Fibroblast of the conjunctiva (primary cell): ENCODE measurements around the gene HNRNPM.
A peak's percentile ranks its signal among the peaks of the same experiment; 100 is the strongest.
"Not testable (repeated sequence)": the region's sequence is repeated elsewhere in the genome, so short reads cannot be mapped to it uniquely, and the experiment has no call there.

Experiments
- DNase-seq: peaks from one replicate; pipeline ENCODE4 v3.0.0-alpha.2; 2010; ENCODE audit warnings: low read depth

The HNRNPM gene

DNA sequence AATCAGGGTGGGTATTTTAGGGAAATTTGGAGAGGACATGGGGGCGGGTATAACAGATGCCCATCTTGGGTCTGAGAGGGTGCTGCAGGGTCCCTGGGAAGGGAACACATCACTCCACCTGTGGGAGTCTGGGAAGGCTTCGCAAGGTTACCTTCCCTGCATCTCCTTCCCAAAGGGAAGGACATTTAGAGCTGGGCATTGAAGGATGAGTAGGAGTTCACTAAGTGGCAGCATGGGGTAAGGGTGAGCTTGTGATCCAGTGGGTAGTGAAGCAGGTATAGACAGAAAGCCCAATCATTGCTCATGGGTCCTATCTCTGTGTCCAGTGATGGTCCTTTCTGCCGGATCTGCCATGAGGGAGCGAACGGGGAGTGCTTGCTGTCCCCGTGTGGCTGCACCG, 18.5 kb upstream of the HNRNPM start:
- DNase-seq, result no peak

DNA sequence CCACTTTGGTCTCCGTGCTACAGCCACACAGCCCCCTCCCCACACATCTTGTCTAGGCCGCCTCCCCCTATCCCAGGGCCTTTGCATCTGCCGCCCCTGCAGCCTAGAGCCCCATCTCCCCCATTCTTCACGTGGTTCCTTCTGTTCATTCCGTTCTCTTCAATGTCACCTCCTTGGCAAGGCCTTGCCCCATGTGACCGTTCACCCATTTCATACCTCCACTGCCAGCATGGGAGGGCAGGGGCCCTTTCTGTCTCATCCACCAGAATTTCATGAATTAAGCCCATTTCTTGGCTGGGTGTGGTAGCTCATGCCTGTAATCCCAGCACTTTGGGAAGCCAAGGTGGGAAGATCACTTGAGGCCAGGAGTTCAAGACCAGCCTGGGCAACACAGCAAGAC, 15.7 kb upstream of the HNRNPM start:
- DNase-seq, result no peak

DNA sequence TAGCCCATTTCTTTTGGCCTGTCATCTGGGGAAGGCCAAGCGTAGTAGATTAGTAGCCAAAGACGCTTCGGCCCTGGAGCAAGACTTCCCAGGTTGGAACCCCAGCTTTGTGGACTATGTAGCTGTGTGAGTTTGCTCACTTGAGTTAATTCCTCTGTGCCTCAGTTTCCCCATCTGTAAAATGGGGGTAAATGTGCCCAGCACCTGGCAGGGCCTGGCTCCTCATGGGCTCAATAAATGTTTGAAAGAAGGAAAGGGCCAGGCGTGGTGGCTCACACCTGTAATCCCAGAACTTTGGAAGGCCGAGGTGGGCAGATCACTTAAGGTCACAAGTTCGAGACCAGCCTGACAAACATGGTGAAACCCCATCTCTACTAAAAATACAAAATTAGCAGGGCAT, 14.9 kb upstream of the HNRNPM start:
- DNase-seq, result no peak

DNA sequence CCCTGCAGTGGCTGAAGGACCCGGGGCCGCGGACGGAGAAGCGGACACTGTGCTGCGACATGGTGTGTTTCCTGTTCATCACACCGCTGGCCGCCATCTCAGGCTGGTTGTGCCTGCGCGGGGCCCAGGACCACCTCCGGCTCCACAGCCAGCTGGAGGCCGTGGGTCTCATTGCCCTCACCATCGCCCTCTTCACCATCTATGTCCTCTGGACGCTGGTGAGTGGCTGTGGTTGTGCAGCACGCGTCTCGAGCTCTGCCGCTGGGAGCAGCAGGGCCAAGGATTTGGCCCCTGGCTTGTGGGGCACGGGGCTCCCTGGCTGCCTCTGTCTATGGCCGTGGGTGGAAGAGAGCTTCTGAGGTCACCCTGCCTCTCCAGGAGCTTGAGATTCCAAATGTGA, 14.1 kb upstream of the HNRNPM start:
- no peak for DNase-seq

DNA sequence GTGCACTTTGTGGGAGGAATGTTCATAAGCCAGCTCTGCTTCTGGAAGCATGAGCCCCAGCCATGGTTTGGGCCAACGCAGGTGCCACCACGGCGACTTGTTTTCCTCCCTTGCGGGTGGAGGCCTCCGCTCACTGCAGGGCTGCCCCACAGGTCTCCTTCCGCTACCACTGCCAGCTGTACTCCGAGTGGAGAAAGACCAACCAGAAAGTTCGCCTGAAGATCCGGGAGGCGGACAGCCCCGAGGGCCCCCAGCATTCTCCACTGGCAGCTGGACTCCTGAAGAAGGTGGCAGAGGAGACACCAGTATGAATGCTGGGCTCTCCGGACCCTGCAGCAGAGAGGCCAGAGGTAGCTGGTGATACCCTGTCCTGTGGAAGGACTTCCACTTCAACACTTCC, 6.5 kb upstream of the HNRNPM start:
- DNase-seq, result no peak

DNA sequence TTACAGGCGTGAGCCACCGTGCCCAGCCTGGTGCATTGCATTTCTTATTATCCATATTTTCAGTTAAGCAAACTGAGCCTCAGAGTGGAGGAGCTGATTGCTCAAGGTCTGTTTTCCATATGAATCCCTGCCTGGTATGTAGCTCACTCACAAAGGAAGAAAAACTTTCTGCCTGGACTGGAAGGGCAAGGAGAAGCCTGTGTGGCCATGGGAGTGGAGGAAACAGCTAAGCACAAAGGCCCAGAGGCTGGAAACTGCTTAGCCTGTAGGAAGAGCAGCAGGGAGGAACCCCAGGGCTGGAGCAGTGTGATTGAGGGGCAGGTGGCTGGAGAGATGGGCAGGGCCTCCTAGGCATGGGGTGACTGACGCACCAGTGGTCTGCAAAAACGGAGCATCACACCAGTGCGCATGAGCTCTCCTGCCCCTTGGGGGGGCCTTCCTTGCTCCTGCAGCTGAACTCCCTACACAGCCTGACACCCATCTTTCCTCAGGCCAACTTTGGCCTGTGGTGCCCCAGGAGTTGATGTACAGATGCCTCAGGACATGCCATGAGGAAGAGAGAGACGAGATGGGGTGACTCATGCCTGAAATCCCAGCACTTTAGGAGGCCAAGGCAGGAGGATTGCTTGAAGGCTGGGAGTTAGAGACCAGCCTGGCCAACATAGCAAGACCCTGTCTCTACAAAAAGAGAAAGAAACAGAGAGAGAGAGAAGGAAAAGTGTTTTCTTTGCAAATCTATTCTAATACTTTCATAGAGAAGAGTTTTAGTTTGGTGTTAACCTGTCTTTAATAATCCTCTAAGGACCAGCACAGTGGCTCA, 2.8 kb upstream of the HNRNPM start:
- no peak for DNase-seq

DNA sequence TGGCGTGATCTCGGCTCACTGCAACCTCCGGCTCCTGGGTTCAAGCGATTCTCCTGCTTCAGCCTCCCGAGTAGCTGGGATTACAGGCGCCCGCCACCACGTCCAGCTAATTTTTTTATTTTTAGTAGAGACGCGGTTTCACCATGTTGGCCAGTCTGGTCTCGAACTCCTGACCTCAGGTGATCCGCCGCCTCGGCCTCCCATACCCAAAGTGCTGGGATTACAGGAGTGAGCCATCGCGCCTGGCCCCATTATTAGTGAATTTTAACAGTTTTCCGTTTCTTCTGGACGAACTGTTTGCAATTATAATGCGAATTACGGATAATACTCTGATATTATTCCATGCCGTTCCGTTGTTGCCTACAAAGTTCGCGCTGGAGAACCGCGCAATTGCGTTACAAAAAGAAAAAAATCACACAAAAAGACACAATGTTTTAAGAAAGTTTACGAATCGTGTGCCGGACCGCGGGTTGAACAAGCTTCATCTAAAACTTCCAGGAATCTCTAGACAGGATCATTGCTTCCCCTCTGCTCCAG, 567 bp upstream of the HNRNPM start:
- DNase-seq, result not testable (repeated sequence)

DNA sequence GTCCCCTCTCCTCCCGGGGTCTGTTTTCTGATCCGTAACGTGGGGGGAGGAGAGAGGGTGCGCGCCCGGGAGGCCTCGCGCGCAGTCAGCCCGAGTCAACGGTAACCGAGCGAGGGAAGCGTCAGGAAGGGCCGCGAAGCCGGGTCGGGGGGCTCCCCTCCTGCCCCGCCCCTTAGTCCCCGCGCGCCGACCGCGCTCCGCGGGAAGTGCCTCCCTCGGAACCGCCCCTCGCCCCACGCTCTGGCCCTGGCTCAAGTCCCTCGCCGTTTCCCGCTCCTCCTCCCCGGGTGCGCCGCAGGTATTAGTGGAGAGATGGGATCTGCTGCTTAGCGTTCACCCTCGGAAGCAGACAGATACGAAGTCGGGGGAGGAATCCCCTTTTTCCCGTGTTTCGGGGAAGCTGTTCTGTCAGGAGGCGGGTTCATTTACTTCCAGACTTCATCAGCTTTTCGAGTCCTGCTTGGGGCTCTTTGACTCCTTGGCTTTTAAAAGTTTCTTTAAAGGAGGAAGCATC, 770 bp downstream of the HNRNPM start:
- no peak for DNase-seq

DNA sequence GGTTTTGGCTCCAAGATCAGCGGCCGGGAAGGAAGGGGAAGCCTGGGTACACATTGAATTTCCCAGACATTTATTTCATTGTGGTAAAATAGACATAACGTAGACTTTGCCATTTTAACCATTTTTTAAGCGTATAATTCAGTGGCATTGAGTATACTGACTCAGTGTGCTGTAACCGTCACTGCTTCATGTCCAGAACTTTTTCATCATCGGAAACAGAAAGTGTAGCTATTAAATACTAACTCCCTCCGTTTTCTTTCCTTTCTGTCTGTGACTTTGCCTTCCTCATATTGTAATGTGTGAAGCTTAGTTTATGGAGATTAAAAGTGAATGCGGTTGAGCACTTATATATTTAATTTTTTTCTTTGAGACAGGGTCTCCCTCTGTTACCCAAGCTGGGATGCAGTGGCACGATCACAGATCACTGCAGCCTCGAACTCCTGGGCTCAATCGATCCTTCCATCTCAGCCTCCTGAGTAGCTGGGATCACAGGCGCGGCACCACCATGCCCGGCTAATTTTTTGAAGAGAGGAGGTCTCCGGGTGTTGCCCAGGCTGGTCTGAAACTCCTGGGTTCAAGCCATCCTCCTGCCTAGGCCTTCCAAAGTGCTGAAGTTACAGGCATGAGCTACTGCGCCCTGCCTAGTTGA, 1.4 kb downstream of the HNRNPM start:
- no peak for DNase-seq

DNA sequence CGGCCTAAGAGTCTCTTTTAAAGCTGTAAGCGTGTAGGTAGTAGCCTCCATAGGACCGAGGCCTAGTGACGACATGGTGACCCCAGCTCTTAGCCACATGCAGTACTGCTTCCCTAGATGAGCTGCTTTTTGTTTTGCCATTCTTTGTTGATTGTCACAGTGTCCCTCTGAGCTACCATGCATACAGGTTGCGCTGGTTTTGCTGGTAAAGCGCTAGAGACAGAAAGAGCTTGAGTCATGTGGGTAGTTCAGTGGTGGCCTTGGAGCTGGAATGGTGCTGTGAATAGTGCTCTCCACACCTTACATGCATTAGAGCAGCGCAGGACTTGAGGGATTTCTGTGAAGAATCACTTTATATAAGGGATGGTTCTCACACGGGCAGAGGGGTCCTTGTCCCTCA, 5.1 kb downstream of the HNRNPM start:
- no peak for DNase-seq

DNA sequence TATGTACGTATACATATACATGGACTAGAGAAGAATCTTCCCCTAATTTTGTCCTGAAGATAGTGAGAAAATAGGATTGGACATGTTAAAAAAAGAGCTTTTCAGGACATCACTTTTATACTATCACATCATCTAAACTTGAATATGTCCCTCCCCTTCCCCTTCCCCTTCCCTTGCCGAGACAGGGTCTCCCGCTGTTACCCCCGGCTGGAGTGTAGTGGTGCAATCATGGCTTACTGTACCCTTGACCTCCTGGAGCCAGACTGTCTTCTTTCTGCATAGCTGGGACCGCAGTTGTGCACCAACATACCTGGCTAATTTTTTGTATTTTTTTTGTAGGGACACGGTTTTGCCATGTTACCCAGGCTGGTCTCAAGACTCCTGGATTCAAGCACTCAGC, 6.6 kb downstream of the HNRNPM start:
- no peak for DNase-seq

DNA sequence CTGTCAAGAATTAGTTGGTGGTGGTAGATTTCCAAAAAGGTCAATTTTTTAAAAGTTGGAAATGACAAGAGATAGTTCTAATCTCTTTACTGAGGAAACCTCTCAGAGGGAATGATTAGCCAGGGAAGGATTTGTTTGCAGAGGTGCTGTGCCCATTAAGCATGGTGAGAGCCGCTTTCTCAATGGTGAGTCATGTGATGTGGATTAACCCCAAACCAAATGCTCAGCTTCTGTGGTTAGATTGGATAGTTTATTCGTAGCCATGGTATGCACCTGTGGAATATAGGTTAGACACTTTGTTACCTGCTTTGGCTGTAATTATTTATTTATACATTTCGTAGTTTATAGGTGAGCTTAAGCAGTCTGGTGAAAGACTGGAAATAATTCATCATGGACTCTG, 7.1 kb downstream of the HNRNPM start:
- DNase-seq, result no peak

DNA sequence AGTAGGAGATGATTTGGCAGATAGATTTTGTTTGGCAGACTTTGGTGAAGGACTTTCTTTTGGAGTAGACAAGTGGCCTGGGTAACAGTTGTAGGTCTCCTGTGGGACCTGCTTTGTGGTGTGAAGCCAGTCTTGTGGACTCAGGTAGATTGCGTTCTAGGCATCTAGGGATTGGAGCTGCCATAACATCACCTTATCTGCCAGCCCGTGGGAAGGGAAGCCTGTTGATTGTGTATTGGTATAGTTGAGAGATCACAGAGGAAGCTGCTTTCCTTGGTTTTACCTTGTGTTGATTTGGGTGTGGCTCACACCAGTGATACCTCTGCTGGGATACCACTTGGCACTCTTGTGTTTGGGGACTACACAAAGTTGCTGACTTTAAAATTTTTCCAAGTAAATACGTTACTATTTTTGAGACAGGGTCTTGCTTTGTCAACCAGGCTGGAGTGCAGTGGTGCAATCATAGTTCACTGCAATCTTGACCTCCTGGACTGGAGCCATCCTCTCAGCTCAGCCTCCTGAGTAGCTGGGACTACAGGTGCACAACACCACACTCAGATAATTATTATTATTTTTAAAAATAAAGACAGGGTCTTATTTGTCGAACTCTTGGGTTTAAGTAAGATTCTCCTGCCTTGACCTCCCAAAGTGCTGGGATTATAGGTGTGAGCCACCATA, 7.8 kb downstream of the HNRNPM start:
- no peak for DNase-seq

DNA sequence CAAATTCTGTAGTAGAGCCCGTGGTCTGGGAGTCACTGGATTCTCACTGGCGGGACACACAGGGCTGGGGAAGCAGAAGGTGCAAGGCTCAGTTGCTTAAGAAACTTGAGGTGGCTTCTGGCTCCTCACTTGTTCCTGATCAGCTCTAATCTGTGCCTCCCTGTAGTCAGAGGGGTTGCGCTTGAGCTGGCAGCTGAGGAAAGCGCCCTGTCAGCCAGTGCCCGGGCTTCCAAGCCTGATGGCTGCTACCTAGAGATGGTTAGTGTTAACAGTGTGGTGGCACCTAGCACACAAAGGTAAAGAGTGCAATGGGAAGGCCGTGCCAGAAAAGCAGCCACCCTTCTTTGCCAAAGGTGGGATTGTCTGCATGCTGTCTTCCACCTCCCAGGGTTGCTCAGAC, 8.8 kb downstream of the HNRNPM start:
- DNase-seq, result no peak

DNA sequence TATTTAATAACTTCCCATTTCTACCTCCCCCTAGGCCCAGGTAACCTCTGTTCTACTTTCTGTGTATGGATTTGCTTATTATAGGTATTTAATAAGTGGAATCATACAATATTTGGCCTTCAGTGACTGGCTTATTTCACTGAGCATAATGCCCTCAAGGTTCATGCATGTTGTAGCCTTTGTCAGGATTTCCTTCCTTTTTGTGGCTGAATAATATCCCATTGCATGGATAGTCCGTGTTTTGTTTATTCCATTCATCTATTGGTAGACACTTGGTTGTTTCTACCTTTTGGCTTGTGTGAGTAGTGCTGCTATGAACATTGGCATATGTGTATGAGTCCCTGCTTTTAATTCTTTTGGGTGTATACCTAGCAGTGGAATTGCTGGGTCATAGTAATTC, 9.4 kb downstream of the HNRNPM start:
- DNase-seq, result no peak

DNA sequence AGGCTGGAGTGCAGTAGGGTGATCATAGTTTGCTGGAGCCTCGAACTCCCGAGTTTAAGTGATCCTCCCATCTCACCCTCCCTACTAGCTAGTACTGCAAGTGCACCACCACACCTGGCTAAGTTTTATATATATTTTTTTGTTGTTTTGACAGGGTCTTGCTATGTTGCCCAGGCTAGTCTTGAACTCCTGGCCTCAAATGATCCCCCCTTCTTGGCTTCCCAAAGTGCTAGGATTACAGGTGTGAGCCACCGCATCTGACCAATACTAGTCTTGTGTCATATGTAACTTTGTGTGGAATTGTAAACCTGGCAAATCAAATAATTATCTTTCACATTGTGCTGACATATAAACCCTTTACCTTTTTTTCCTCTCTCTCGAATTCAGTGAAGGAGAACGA, 10.2 kb downstream of the HNRNPM start:
- no peak for DNase-seq

DNA sequence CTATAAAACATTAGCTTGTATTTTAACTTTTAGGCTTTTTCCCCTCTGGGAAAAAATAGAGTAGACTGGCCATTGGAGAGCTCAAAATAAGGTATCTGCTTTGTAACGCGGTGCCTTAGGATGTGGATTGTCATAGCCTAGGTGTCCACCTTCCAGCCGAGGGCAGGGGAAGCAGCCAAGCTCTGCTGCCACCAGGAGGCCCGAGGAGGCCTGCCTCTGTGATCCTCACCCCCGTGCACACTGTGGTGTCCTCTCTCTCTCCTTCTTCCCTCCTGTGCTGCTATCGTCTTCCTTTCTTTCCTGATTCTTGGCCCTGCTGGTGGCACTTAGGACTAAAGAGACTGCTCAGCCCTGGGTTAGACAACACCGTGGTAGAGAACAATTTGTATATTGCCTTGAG, 11.3 kb downstream of the HNRNPM start:
- no peak for DNase-seq

DNA sequence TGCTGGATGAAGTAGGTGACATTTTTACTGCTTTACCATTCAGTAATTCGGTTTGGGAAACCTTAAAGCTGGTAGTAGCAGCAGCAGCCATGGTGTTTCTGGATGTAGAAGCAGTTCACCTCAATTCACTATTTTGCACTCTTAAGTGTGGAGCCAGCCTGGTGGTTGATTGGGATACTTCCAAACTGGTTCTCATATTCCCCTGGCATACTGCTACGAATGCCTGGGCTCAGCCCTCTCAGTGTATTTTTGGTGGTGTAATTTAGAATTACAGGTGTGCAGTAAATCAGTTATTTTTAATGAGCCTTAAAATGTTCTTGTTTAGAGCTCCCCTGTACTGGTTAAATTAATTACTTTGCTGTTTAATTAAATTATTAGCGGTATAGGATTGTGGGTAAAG, 12.4 kb downstream of the HNRNPM start:
- DNase-seq, result no peak

DNA sequence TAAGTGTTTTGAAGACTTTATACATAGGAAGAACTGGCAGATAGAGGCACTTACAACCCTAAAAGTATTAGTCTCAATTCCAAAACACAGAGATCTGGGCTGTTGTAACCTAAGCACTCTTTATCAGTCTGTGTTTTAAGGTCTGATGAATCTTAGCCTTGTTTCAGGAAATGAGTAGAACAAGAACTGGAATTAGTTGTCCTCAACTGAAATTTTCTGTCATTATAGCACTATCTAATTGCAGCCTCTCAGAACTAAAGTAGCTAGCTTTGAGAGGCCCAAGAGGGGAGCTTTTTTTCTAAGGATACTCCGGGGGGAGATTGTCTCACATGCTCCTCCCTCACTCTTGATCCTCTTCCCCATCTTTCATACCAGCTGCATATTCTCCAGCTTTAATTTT, 13.1 kb downstream of the HNRNPM start:
- DNase-seq, result no peak

DNA sequence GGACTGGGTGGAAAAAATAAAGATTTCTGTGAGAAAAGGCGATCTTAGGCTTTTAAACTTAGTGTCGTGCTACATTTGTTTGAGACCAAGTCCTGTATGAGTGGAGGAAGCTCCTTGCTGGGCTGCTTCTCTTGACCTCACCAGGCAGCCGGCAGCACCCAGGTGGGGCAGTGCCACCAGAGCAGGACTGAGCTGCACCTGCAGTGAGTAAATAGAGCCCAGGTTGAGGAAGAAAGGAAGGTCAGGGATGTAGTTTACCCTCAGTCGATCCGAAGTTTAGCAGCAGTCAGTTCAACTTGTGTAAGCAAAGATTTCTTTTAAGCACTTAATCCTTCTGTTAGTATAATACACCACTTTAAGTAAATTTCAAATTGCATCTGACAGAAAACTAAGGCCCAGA, 13.6 kb downstream of the HNRNPM start:
- no peak for DNase-seq

DNA sequence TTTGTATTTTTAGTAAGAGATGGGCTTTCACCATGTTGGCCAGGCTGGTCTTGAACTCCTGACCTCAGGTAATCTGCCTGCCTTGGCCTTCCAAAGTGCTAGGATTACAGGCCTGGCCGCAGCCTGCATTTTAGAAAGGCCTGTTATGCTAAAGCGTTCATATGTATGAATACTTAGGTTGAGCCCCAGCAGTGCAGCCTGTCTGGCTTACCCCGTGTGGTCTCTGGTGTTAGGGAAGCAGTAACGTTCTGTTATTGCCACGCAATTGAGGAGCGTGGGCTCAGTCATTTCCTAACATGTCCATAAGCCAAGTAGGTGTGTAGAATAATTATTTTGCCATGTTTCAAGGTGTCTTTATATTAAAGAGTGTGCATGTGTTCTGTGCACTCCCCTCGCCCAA, 14.3 kb downstream of the HNRNPM start:
- no peak for DNase-seq

DNA sequence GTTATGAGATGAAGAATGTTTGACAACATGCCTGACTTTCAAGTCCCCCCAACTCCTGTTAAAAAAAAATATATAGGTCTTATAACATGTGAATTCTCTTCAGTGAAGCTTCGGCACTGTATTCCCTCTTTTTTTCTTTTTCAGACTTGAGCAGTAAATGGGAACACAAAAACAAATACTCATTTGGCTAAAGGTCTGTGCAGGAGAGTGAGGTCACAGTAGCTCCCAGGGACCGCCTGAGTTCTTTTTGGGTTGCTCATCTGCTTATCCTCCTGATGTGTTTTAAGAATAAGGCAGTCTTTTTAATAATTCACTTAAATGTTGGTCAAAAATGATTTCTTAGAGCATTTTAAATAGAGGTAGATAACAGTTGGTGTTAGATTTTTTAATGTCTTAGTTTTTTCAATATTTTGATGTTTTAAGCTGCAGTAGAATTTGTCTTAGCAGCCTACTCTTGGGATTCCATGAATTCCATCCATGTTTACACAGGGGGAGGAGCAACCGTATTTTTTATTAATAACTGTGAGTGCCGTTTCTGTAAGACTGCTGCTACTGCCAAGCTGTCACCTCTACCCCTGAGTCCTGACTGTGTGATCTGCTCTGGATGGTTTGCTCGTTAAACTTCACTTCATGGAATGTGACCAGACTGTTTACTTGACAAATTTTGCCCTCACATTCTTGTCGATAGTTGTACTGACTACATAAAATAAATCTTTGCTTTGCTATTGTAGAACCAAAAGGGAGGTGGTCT, 14.9 kb downstream of the HNRNPM start:
- peak; percentile 20 for DNase-seq
